Germinal center (tissue), 1 donor: ENCODE measurements around the gene TGFBI.
A peak's percentile ranks its signal among the peaks of the same experiment; 100 is the strongest.

Experiments used
- DNase-seq: peaks from one replicate; pipeline ENCODE4 v3.0.0; 2012; ENCODE audit warnings: mixed read lengths, low spot score

TGFBI gene

GRCh38 chr5:136047858-136048257 is 19.1 kb downstream of the TGFBI start:
- DNase-seq, result no peak

DNA sequence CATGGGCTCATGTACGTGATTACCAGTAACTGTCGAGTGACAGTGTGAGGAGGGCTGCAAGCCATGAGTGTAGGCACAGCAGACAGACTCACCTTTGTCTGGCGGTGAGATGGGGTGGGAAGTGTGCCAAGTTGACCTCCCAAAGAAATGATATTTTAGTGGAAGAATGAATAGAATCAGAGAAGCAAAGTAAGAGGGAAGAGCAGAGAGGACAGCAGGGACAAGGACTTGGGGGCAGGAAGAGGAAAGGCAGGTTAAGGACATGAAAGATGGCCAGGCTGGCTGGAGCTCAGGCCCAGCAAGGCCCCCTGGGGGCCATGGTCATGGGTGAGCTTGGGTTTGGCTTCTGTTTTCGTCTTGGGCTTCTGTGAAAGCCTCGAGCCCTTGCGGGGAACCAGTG is 20.2 kb downstream of the TGFBI start:
- DNase-seq, result no peak

GRCh38 chr5:136051486-136052220 is 22.9 kb downstream of the TGFBI start:
- no peak for DNase-seq

DNA sequence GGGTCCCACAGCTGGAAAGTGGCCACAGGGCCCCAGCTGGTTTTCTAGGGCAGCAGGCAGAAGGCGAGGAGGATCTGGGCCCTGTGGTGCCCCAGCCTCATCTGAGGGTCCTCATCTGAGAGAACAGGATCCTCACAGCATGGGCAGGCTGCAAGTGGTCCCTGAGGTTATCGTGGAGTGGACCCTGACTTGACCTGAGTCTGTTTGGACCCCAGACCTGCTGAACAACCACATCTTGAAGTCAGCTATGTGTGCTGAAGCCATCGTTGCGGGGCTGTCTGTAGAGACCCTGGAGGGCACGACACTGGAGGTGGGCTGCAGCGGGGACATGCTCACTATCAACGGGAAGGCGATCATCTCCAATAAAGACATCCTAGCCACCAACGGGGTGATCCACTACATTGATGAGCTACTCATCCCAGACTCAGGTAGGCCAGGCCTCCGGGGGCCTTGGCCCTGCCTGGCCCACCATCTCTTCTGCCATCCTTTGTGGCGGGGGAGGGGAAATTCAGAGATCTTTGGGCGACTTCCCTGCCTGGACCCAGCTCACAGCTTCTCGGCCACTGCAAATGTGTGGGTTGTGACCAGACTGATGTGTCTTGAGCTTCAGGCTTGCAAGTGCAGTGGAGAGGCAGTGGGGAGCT is 24.0 kb downstream of the TGFBI start:
- no peak for DNase-seq

- DNase-seq, result no peak
Measured at GRCh38 chr5:136053336-136054141, 24.8 kb downstream of the TGFBI start.

DNA sequence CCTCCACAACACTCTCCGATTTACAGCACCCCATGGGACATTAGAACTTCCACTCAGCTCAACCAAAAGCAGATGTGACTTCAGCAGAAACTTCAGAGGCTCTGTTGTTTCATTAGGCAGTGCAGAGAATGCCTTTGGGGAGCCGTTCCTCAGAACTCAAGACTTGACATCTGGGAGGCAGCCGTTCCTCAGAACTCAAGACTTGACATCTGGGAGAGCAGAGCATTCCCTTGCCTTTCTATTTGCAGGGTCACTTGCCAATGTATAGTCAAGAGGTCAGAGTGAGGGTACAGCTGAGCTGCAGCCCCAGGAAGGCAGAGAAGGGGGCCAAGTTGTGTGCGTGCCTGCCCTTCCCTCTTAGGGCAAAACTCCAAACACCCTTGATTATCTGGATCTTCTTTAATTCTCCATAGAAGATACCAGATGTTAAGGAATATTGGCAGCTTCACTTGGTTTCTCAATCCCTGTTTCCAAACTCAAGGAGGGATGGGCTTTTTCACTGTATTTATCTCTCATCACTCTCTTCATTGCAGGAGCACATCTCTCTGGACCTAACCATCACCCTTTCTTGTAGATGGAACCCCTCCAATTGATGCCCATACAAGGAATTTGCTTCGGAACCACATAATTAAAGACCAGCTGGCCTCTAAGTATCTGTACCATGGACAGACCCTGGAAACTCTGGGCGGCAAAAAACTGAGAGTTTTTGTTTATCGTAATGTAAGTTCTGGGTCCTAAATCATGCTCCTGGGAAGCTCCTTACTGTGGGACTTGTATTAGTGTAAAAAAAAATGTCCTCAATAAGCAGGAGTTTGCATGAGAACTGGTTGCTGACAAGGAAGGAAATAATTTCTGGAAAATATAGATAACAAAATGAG is 25.6 kb downstream of the TGFBI start:
- DNase-seq, result no peak

DNA sequence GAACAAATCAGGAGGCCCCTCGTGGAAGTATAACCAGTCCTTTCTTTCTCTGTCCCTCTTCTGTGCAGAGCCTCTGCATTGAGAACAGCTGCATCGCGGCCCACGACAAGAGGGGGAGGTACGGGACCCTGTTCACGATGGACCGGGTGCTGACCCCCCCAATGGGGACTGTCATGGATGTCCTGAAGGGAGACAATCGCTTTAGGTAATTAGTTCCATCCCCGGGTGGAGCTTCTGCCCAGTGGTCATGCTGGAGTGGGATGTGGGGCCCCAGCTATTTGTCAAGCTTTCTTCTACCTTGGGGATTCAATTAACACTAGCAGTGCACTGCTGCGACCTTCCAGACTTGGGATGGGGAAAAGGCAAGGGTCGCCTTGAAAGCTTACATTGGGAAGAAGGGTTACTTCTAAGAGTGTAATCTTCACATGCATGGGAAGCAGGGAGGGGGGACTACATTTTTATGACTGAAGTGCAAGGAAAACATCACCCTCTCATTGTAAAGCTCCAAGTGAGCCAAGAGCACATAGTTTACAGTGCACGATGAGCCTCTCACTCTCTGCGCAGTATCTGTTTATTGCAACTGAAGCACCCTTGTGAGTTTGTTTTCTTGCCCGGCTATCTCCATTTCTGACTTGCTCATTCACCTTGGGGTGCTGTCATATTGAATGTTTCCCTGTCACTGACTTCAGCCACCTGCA is 27.0 kb downstream of the TGFBI start:
- no peak for DNase-seq

DNA sequence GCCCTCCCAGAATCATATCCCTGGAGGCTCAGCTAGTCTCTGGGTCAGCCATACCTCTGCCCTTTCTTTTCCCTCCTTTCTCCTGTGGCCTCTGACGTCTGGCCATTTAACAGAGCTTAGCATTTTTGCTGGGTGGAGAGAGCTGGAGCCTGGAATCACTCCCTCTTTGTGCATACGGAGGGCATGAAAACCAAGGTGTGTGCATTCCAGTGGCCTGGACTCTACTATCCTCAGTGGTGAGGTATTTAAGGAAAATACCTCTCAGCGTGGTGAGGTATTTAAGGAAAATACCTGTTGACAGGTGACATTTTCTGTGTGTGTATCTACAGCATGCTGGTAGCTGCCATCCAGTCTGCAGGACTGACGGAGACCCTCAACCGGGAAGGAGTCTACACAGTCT is 27.5 kb downstream of the TGFBI start:
- no peak for DNase-seq

DNA sequence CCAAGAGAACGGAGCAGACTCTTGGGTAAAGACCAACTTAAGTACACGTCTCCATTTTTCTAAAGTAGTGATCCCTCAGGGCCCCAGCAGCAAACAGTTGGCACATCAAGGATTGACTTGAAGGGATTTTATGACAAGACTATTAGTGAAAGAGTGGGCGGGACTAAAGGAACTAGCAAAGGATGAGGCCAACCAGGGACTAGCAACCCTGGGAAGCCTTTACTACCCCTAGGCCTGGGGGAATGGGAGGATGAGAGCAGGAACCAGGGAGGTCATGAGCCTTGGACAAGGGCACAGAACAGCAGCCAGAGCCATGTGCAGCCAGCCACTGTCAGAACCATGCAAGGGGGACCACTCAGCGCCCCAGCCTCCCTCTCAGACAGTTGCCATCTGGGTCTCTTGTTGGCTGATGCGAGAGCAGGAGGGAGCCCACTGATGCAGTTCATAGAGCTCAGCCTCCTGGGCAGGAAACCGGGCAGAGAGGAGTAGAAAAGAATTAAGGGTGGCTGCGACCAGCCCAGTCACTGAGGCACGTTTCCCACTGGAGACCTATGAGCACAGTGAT is 28.1 kb downstream of the TGFBI start:
- DNase-seq, result no peak

- no peak for DNase-seq
Measured at GRCh38 chr5:136057401-136058038, 28.7 kb downstream of the TGFBI start.

- DNase-seq, result no peak
Measured at GRCh38 chr5:136058039-136058971, 29.5 kb downstream of the TGFBI start.

DNA sequence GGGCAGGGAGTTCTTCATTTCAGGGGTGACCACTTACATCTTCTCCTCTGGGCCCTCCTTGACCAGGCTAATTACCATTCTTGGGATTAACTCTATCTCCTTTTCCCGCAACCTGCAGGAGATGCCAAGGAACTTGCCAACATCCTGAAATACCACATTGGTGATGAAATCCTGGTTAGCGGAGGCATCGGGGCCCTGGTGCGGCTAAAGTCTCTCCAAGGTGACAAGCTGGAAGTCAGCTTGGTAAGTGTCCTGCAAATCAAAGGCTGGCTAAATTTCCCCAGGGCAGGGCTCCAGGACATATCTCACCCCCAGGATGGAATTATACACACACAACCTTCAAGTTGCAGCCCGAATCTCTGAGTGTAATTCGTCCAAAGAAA is 30.2 kb downstream of the TGFBI start:
- DNase-seq, result no peak

GRCh38 chr5:136060963-136061362 is 32.2 kb downstream of the TGFBI start:
- DNase-seq, result no peak

- no peak for DNase-seq
Measured at GRCh38 chr5:136061630-136062365, 33.0 kb downstream of the TGFBI start.

- DNase-seq, result peak; percentile 32
Measured at GRCh38 chr5:136062366-136063274, 33.8 kb downstream of the TGFBI start.

- no peak for DNase-seq
Measured at GRCh38 chr5:136063778-136064465, 35.1 kb downstream of the TGFBI start.

GRCh38 chr5:136064510-136064909 is 35.7 kb downstream of the TGFBI start:
- no peak for DNase-seq
